B cell (primary cell): ENCODE measurements around the gene SPRY2. TPM values are rescaled to one million over a fixed set of nuclear protein-coding genes. Genes with fewer than 3 reads are reported as not detected.

Source experiments
- ATAC-seq: fragments of 200-7000 bp; cut with Tn5 transposase; one replicate; pipeline ENCODE4 v1.10.0; 2021; ENCODE audit warnings: low read depth, mild to moderate bottlenecking, moderate number of reproducible peaks, moderate library complexity
- CTCF ChIA-PET: fragments of 350-600 bp; sonication (Branson Sonifier 250); formaldehyde crosslinking; loops from one replicate; lab custom pipeline; 2021; ENCODE audit warnings: antibody characterized with exemption, inconsistent platforms; lab: Charles Lee
- POLR2A ChIA-PET: fragments of 350-600 bp; sonication (Branson Sonifier 250); formaldehyde crosslinking; loops from one replicate; lab custom pipeline; 2021; ENCODE audit warnings: antibody characterized with exemption; lab: Charles Lee
- DNase-seq: peaks from one replicate; pipeline ENCODE4 v3.0.0; 2013
- H2AFZ ChIP-seq: 2 replicates; pipeline ENCODE4 v1.6.1; 2012; ENCODE audit warnings: mild to moderate bottlenecking, low read depth, low read length; ENCODE audit not compliant: insufficient read depth, poor library complexity, severe bottlenecking
- H3K27ac ChIP-seq, 2 donors: 1 replicate in 1 of 2; 2 replicates in 1 of 2; pipeline ENCODE4 v1.5.1; 2012 to 2013; ENCODE audit warnings: low read length in 2 of 2, mild to moderate bottlenecking in 2 of 2, moderate library complexity in 1 of 2
- H3K27me3 ChIP-seq, 4 experiments: fragments of 200-600 bp in 1 of 4; sonication (generic) in 1 of 4; replicated peaks in 1 of 4; 1 replicate in 2 of 4; 2 replicates in 2 of 4; pipeline versions ENCODE4 v1.6.1 to v1.7.0; 2013 to 2016; ENCODE audit warnings: low read length in 3 of 4, mild to moderate bottlenecking in 2 of 4, mixed read lengths in 1 of 4, moderate library complexity in 1 of 4; ENCODE audit not compliant: insufficient read depth in 4 of 4, control insufficient read depth in 3 of 4; ENCODE audit errors: control extremely low read depth in 1 of 4
- H3K36me3 ChIP-seq, 2 experiments: replicated peaks in 1 of 2; 1 replicate in 1 of 2; 2 replicates in 1 of 2; pipeline versions ENCODE4 v1.6.1 to v1.7.1; 2013; ENCODE audit warnings: low read length in 1 of 2; ENCODE audit not compliant: insufficient read depth in 2 of 2, control insufficient read depth in 1 of 2; ENCODE audit errors: control extremely low read depth in 1 of 2, extremely low read depth in 1 of 2
- H3K4me1 ChIP-seq, 2 donors: fragments of 200-600 bp in 1 of 2; sonication (generic) in 1 of 2; 1 replicate in 1 of 2; 2 replicates in 1 of 2; pipeline versions ENCODE4 v1.5.1 to v1.6.1; 2013 to 2017; ENCODE audit warnings: low read length in 2 of 2; ENCODE audit not compliant: control insufficient read depth in 2 of 2, insufficient read depth in 2 of 2
- H3K4me2 ChIP-seq: replicated peaks from 2 replicates; pipeline ENCODE3; 2012; ENCODE audit warnings: mild to moderate bottlenecking, low read depth, low read length; ENCODE audit not compliant: poor library complexity, severe bottlenecking
- H3K4me3 ChIP-seq, 5 experiments: fragments of 200-600 bp in 1 of 5; sonication (generic) in 1 of 5; 1 replicate in 3 of 5; 2 replicates in 2 of 5; pipeline versions ENCODE4 v1.5.1 to v1.7.0; 2011 to 2016; ENCODE audit warnings: low read length in 4 of 5, mild to moderate bottlenecking in 4 of 5, low read depth in 2 of 5, control low read depth in 1 of 5, moderate library complexity in 1 of 5; ENCODE audit not compliant: insufficient read depth in 1 of 5; ENCODE audit errors: control extremely low read depth in 1 of 5, extremely low read depth in 1 of 5
- H3K79me2 ChIP-seq: fragments of 200-600 bp; sonication (generic); one replicate; pipeline ENCODE4 v1.6.0; 2016; ENCODE audit warnings: low read length; ENCODE audit not compliant: control insufficient read depth, insufficient read depth
- H3K9ac ChIP-seq: fragments of 200-600 bp; sonication (generic); 2 replicates; pipeline ENCODE4 v1.6.1; 2017; ENCODE audit warnings: mild to moderate bottlenecking, low read length, moderate library complexity
- H3K9me3 ChIP-seq, 3 donors: one replicate each; pipeline versions ENCODE4 v1.6.1 to v1.7.1; 2013; ENCODE audit warnings: low read length in 2 of 3; ENCODE audit not compliant: control insufficient read depth in 2 of 3, insufficient read depth in 1 of 3; ENCODE audit errors: control extremely low read depth in 1 of 3
- H4K20me1 ChIP-seq: 2 replicates; pipeline ENCODE4 v1.6.0; 2012; ENCODE audit warnings: mild to moderate bottlenecking, low read length; ENCODE audit not compliant: insufficient read depth, control insufficient read depth, poor library complexity, severe bottlenecking
- H3K27ac Mint-ChIP-seq: one replicate; pipeline ENCODE4 v1.8.0; 2021; ENCODE audit warnings: mixed read lengths
- H3K27me3 Mint-ChIP-seq: one replicate; pipeline ENCODE4 v1.8.0; 2021; ENCODE audit warnings: mixed read lengths
- H3K4me1 Mint-ChIP-seq: one replicate; pipeline ENCODE4 v1.8.0; 2021; ENCODE audit warnings: mixed read lengths
- H3K4me3 Mint-ChIP-seq: one replicate; pipeline ENCODE4 v1.8.0; 2021; ENCODE audit warnings: mixed read lengths
- H3K9me3 Mint-ChIP-seq: one replicate; pipeline ENCODE4 v1.8.0; 2022; ENCODE audit warnings: mixed read lengths; ENCODE audit not compliant: insufficient read depth
- CTCF ChIP-seq: fragments of 200-600 bp; IDR thresholded peaks from one replicate; pipeline ENCODE4 v1.8.0; 2022; ENCODE audit warnings: antibody characterized with exemption, mild to moderate bottlenecking
- EZH2 ChIP-seq: IDR thresholded peaks from 2 replicates; pipeline ENCODE4 v1.6.1; 2012; ENCODE audit warnings: borderline replicate concordance, low read depth, mild to moderate bottlenecking, moderate library complexity, low read length; ENCODE audit not compliant: insufficient read depth, poor library complexity, severe bottlenecking
- WGBS: methylation state at CpG from one replicate; pipeline ENCODE4 v1.1.5; 2013; ENCODE audit warnings: missing lambda C conversion rate; ENCODE audit not compliant: insufficient coverage; 5-methylcytosine and 5-hydroxymethylcytosine counted together
- intact Hi-C: fragments of 100-400 bp; cut with micrococcal nuclease; formaldehyde crosslinking; loops from one replicate; pipeline ENCODE4 v1.10.0; 2022
- polyA plus RNA-seq: library from polyadenylated mRNA; depleted of rRNA; stranded (reverse); fragments of >200 nt; gene quantifications from 2 replicates; pipeline ENCODE4 v1.2.3, GENCODE V29; 2012
- total RNA-seq, 2 donors: library from RNA; stranded (reverse); fragments of 120-200 nt in 1 of 2; gene quantifications; 1 replicate in 1 of 2; 2 replicates in 1 of 2; pipeline versions ENCODE4 v1.2.3 to v1.2.4, GENCODE V29; 2013 to 2022

Gene SPRY2
- total and polyA plus RNA-seq, 2 donors (not counting 1 experiment from before 2014, with no cell fraction given), result 0.86 to 0.96 TPM

- no peak for TF ChIP-seq EZH2
- no peak for TF ChIP-seq CTCF
- no peak for DNase-seq
- H3K79me2 ChIP-seq, result no peaks in the 10 kb centered on the region
- H3K4me1 ChIP-seq, result no peaks in the 10 kb centered on the region
- no peak overlapping the region for H3K4me3 ChIP-seq
- H3K36me3 ChIP-seq, result no peaks in the 10 kb centered on the region
- Mint-ChIP-seq H3K27me3 (no peaks in the 10 kb centered on the region), H3K4me1 (no peaks in the 10 kb centered on the region), H3K4me3 (no peak overlapping the region), H3K9me3 (peaks cover 3% of the 10 kb centered on the region), H3K27ac (no peak overlapping the region)
- POLR2A ChIA-PET, result no interaction called here
- H2AFZ ChIP-seq, result no peak overlapping the region
- CTCF ChIA-PET, result no interaction called here
- no peak overlapping the region for H3K27ac ChIP-seq
- intact Hi-C loops, result no loop called here
- H3K9ac ChIP-seq, result no peak overlapping the region
- H3K27me3 ChIP-seq, result no peaks in the 10 kb centered on the region
- no peaks in the 10 kb centered on the region for H4K20me1 ChIP-seq
- no peak overlapping the region for H3K4me2 ChIP-seq
- WGBS, result no CpG with 5 or more reads among the region's 2 CpGs
- peaks cover 0 to 4% (median 0%) of the 10 kb centered on the region in 3 donors for H3K9me3 ChIP-seq
- ATAC-seq, result no peak
Measured at GRCh38 chr13:80319004-80319403, 21.9 kb downstream of the SPRY2 start.

- Histone ChIP-seq H3K36me3 (no peaks in the 10 kb centered on the region), H3K27ac (no peak overlapping the region), H3K27me3 (no peaks in the 10 kb centered on the region), H3K4me1 (no peaks in the 10 kb centered on the region), H3K9ac (no peak overlapping the region), H3K4me2 (no peak overlapping the region), H4K20me1 (no peaks in the 10 kb centered on the region), H3K9me3 (peaks cover 0 to 4% (median 0%) of the 10 kb centered on the region in 3 donors), H2AFZ (no peak overlapping the region), H3K79me2 (no peaks in the 10 kb centered on the region), H3K4me3 (no peak overlapping the region)
- 81% methylated on average over 3 of the region's 5 CpGs for WGBS
- H3K27me3 Mint-ChIP-seq, result no peaks in the 10 kb centered on the region
- TF ChIP-seq EZH2 (no peak), CTCF (no peak)
- H3K4me1 Mint-ChIP-seq, result no peaks in the 10 kb centered on the region
- H3K27ac Mint-ChIP-seq, result no peak overlapping the region
- peaks cover 3% of the 10 kb centered on the region for H3K9me3 Mint-ChIP-seq
- ATAC-seq, result no peak
- H3K4me3 Mint-ChIP-seq, result no peak overlapping the region
- DNase-seq, result no peak
- ChIA-PET CTCF (no interaction called here), POLR2A (no interaction called here)
- intact Hi-C loops, result no loop called here
Measured at GRCh38 chr13:80314711-80315653, 25.9 kb downstream of the SPRY2 start.
